ELR (cell line): ENCODE measurements around the gene MTFMT.
"Not testable (repeated sequence)": the region's sequence is repeated elsewhere in the genome, so short reads cannot be mapped to it uniquely, and the experiment has no call there.

Source experiments
- DNase-seq: peaks from one replicate; pipeline ENCODE4 v3.0.0-alpha.2; 2015; ENCODE audit warnings: low read depth

MTFMT gene

DNA sequence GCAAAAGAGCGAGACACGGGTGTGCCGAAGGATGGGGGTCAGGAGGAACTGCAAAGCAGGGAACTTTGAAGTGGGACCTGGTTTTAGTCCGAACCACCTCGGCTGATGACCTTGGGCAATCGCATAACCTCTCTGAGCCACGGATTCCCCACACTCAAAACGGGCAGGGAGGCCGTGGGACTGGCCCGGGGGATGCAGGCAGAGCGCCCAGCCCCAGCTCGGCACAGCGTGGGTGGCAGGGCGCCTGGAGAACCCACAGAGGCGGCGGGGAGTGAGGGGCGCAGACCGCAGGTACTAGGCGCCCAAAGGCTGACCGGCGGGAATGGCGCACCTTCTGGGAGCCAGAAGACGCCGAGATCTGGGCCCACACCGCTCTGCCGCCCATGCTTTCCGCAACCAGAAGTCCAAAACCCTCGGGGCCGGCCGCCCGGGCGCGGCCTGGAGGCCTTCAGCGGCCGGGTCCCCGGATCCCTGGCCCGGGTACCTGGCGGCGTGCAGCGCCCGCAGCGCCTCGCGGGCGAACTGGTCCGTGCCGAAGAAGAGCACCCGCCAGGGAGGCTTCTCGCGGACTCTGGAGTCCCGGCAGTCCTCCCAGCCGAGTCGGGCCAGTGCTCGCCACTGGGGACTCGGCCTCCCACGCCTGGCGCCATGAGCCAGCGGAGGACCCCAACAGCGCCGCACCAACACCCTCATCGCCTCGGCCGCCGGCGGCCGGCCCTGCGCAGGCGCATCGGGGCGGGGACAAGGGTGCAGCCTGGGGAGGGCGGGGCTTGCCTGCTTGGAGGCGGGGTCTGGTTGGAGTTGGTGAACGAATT is at the start of gene MTFMT:
TSS of gene MTFMT (minus strand) at position 719 of the 815 bp plus-strand sequence. CDS start at position 693, 26 bp downstream.
- DNase-seq, result peak; percentile 82

GRCh38 chr15:65077981-65078352 is 48.5 kb upstream of the MTFMT start:
- peak; percentile 53 for DNase-seq

GRCh38 chr15:65077291-65077980 is 48.0 kb upstream of the MTFMT start:
- no peak for DNase-seq

- no peak for DNase-seq
These were observed 47.2 kb upstream of the MTFMT start, which contains the start of gene KBTBD13 for GRCh38 chr15:65076486-65077290. TSS of gene KBTBD13 (plus strand) at chr15:65076746. CDS start at chr15:65076816, 70 bp downstream.

DNA sequence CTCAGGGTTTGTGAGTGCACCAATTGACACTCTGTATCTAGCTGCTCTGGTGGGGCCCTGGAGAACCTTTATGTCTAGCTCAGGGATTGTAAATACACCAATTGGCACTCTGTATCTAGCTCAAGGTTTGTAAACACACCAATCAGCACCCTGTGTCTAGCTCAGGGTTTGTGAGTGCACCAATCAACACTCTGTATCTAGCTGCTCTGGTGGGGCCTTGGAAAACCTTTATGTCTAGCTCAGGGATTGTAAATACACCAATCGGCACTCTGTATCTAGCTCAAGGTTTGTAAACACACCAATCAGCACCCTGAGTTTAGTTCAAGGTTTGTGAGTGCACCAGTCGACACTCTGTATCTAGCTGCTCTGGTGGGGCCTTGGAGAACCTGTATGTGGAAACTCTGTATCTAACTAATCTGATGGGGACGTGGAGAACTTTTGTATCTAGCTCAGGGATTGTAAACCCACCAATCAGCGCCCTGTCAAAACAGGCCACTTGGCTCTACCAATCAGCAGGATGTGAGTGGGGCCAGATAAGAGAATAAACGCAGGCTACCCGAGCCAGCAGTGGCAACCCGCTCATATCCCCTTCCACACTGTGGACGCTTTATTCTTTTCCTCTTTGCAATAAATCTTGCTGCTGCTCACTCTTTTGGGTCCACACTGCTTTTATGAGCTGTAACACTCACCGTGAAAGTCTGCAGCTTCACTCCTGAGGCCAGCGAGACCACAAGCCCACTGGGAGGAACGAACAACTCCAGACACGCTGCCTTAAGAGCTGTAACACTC is 46.4 kb upstream of the MTFMT start:
- not testable (repeated sequence) for DNase-seq

- not testable (repeated sequence) for DNase-seq
These were observed 45.5 kb upstream of the MTFMT start for GRCh38 chr15:65074946-65075345.

DNA sequence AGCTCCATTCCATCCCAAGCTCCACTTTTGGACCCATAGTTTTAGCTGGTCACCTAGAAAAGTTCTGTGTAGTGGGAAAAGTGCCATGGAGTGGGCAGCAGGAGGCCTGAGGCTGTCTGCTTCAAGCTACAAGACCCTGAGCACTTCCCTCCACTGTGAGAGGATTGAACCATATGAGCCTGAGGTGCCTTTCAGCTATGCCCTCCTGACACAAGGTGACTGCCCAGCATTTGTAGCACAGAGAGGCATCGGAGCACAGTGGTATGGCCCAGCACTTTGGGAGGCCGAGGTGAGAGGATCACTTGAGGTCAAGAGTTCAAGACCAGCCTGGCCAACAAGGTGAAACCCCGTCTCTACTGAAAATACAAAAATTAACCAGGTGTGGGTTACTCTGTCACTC is 43.2 kb upstream of the MTFMT start:
- DNase-seq, result no peak

- no peak for DNase-seq
These were observed 42.6 kb upstream of the MTFMT start for GRCh38 chr15:65072027-65072426.

GRCh38 chr15:65071381-65071811 is 42.0 kb upstream of the MTFMT start:
- DNase-seq, result no peak

- DNase-seq, result no peak
These were observed 40.5 kb upstream of the MTFMT start for GRCh38 chr15:65069779-65070546.

DNA sequence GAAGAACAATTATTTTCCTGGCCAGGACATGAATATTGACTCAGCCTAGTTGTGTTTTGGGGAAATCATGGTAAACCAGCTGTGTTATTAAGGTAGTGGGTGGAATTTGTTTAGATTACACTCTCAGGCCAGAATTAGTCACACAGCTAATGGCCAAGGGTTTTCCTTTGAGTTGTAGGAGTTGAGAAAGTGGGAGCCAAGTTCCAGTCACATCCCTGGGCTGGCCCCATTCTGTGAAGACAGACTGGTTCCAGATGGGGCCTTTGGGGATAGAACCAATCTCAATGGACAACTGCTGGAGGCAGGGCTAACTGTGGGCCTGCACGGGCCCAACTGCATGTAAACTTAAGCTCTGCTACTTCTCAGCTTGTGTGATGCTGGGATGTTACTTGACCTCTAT is 39.7 kb upstream of the MTFMT start:
- DNase-seq, result peak; percentile 76

DNA sequence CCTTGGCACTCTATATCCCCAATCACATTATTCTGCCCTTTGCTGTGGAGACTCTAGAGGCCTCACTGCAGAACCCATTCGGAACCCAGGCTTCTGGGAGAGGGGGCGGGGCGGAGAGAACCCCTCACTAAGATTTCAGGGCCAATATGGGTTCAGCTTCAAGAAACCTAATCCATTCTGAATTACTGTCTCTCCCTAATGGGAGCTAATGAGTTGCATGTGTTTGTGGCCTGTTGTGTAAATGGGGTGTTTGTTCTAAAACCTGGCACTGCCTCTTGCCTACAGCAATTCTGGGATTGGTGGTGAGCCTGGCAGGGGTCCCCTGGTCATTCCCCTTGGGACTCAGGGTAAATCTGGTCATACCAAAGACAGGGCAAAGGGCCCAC is 39.0 kb upstream of the MTFMT start:
- no peak for DNase-seq

- no peak for DNase-seq
These were observed 38.4 kb upstream of the MTFMT start, which contains the start of gene RASL12 for GRCh38 chr15:65067645-65068402. TSS of gene RASL12 (minus strand) at chr15:65067991. CDS start at chr15:65067835, 156 bp downstream.

DNA sequence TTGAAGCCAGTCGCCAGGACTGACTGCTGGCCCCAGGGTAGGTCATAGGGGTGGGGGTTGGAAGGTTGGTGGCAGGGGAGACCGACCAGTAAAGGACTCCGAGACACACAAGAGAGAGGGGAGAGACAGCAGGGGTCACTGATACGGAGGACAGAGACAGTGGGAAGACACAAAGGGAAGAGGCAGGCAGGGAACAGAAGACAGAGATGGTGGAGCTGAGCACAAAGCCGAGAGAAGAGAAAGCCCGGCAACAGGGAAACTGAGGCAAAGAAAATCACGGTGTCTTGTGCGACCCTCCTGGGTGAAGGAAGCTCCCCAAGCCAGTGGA is 37.8 kb upstream of the MTFMT start:
- DNase-seq, result no peak

- no peak for DNase-seq
These were observed 37.3 kb upstream of the MTFMT start for GRCh38 chr15:65066635-65067316.

GRCh38 chr15:65066001-65066634 is 36.7 kb upstream of the MTFMT start:
- DNase-seq, result peak; percentile 50

DNA sequence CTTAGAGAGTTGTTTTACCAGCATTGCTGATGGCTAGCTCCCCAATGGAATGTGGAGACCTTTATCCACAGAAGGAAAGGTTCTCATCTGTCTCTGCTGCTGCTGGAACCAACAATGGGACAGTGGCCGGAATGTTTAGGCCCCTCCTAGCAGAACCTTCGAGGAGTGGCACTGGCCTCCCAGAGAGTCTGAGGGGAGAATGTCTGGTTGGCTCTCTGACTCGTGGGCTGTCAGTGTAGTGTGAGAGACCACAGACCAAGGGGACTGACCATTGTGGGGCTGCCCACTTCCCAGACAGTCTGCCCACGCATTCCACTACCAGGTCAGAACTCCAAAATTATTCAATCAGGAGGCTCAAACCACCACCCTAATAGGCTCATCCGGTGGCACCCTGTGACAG is 33.3 kb upstream of the MTFMT start:
- DNase-seq, result no peak

DNA sequence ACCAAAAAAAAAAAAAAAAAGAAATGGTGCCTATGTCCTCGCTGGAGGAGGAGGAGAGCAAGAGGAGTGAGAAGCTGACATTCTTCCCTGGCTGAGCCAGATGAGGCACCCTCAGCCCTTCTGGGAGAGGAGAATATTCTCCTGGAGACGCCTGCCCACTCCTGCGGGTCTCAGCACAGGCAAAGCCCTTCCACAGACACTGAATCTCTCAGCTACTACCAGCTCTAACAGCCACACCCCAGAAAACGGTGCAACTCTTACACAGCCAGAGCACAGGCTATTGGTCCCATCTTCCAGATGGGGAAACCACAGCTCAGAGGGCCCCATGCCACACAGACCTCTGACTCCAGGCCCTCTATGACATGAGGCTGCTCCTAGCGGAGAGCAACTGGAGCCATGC is 32.6 kb upstream of the MTFMT start:
- no peak for DNase-seq
